Measurements from ENCODE around the gene NEURL1B.

The NEURL1B gene

DNA sequence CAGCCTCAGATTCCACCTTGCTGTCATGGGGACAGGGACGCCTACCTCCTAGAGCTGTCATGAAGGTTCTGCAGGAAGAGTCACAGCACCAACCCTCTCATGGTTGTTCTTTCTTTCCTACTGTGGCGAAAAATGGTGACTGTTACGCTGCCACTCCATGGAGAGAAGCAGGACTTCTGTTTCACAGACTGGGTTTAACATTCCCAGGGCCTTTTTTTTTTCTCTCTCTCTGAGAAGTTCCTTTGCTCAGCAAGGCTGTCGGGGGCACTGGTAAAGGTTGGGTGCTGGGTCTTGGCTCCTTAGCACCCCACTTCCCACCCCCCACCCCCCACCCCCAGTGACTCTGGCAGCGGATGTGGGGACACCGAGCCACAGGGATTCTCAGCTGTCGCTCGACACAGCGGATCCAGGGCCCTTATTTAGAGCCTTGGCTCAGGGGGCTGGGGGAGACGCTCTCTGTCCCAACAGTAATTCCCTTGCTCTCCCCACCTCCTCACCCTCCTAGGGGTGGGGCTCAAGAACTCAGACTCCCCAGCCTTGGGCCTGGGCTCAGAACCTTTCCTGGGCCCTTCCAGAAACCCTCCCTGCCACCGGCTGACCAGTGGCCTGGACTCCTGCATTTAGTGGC is 95.6 kb downstream of the NEURL1B start:
- DNase-seq: no peak

GRCh38 chr5:172739375-172739774 is 98.3 kb downstream of the NEURL1B start:
- no peak for DNase-seq

DNA sequence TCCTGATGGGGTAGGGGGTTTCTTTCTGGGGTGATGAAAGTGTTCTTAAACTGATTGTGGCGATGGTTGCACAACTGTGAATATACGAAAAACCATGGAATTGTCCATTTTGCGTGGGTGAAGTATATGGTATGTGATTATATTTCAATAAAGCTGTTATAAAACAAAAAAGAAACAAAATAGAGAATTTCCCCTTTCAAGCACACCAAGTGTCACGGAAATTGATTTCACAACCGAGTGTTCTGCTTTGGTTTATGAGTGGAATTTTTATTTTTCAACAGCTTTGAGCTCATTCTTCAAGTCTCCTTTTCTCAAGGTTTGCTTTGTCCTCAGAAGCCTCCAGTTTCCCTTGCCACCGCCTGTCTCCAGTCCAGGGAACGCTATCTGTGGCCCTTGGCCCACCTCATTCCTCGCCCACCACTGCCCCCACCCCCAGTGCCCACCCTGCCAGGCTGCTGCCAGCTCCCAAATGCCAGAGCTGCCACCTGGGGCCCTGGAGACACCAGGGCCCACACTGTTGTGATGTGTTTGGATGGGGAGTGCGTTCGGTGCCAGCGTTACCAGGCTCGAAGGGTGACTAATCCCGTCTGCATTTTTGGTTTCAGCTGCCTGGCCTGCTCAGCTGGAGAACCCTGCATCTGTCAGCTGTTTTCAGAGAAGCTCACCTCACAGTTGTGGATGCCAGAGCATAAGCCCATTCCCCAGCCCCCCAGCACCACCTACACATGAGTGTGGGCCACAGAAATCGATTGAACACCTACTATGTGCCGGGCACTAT is 99.6 kb downstream of the NEURL1B start:
- DNase-seq: no peak

Measured in OCI-M1 (cell line).